GM13977 (cell line): ENCODE results near the gene PARD3.
"Not testable (repeated sequence)": the region's sequence is repeated elsewhere in the genome, so short reads cannot be mapped to it uniquely, and the experiment has no call there.

ENCODE experiments used
- DNase-seq: peaks from one replicate; pipeline ENCODE4 v3.0.0; 2012; ENCODE audit warnings: low spot score
- in situ Hi-C: fragments of 300-500 bp; cut with MboI; formaldehyde crosslinking; loops from one replicate; pipeline ENCODE4 v1.12.0; 2022; ENCODE audit warnings: low sequenced_read_pairs, low pct_unique_long_range_greater_than_20kb, mixed read lengths, inconsistent platforms; ENCODE audit not compliant: unreplicated experiment
- TF ChIP-seq, protein P1 (sequence below): IDR thresholded peaks from 2 replicates; pipeline ENCODE4 v1.5.1; 2012; ENCODE audit warnings: mild to moderate bottlenecking, control low read depth; ENCODE audit not compliant: insufficient read depth; ENCODE audit errors: extremely low read depth, missing control alignments

PARD3 gene

DNA sequence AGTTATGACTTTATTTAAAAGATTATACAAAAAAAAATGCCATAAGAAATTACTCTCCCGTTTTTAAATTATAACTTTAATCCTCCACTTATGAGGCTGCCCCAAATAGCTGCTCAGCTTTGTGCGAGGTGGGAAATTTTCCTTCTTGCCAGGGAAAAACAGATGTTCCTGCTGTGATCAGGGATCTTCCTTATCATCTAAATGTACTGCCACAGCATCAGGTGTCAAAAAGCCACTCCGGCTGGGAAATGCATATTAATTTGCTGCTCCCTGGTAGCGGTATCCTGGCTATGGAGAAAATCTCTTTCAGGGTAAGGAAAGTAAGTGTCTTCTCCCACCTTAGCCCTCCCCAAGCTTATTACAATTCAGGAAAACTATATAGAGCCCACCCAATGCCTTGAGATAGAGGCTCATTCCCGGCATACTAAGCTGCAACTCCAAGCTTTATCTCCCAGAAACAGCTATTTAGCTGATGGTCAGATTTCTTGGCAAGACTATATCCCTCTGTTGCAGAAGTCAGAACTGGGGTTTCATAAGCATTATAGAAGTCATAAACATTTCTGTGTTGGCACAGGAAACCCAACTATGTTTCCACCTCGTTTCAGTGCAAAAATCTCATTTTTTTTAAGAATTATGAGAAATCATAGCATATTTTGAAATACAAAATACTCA lies 360.4 kb downstream of the PARD3 start:
- no peak for DNase-seq
- TF ChIP-seq, protein P1, sequence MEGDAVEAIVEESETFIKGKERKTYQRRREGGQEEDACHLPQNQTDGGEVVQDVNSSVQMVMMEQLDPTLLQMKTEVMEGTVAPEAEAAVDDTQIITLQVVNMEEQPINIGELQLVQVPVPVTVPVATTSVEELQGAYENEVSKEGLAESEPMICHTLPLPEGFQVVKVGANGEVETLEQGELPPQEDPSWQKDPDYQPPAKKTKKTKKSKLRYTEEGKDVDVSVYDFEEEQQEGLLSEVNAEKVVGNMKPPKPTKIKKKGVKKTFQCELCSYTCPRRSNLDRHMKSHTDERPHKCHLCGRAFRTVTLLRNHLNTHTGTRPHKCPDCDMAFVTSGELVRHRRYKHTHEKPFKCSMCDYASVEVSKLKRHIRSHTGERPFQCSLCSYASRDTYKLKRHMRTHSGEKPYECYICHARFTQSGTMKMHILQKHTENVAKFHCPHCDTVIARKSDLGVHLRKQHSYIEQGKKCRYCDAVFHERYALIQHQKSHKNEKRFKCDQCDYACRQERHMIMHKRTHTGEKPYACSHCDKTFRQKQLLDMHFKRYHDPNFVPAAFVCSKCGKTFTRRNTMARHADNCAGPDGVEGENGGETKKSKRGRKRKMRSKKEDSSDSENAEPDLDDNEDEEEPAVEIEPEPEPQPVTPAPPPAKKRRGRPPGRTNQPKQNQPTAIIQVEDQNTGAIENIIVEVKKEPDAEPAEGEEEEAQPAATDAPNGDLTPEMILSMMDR: no peak
- in situ Hi-C loops: no loop called here

DNA sequence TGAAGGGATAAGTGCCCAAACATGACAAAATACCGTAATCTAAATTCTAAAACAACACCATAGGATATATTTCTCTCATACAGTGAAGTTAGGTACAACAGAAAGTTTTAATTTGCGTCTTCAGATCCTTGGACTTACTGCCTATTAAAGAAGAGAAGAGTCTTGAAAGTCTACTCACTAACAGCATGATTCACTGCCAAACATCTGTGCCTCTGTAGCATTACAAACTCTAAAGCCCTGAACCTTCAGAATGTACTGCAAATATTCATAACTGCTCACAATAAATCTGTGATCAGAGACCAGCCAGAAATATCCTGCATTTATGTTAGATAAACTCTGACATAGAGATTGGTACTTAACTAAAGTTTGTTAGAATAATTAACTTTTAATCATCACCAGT lies 365.3 kb downstream of the PARD3 start:
- no peak for DNase-seq
- in situ Hi-C loops: no loop called here
- TF ChIP-seq, protein P1: no peak

DNA sequence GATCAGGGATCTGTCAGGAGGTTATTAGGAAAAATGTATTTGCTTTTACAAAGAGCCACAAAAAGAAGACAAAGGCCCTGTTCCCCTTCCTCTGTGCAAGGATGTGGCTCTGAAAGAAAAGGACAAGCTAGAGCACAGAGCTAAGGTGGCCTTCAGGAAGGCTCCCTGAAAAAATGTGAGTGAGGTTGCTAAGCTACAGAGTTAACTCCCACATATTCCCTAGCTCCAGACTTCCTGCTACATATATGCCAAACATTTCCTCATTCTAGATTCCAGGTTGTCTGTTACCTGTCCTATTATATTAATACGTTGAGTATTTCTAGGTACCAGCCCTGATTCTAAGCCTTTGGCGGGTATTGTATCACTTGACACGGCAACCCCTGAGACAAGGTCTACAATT lies 369.0 kb downstream of the PARD3 start:
- in situ Hi-C loops: no loop called here
- TF ChIP-seq, protein P1: no peak
- DNase-seq: no peak

DNA sequence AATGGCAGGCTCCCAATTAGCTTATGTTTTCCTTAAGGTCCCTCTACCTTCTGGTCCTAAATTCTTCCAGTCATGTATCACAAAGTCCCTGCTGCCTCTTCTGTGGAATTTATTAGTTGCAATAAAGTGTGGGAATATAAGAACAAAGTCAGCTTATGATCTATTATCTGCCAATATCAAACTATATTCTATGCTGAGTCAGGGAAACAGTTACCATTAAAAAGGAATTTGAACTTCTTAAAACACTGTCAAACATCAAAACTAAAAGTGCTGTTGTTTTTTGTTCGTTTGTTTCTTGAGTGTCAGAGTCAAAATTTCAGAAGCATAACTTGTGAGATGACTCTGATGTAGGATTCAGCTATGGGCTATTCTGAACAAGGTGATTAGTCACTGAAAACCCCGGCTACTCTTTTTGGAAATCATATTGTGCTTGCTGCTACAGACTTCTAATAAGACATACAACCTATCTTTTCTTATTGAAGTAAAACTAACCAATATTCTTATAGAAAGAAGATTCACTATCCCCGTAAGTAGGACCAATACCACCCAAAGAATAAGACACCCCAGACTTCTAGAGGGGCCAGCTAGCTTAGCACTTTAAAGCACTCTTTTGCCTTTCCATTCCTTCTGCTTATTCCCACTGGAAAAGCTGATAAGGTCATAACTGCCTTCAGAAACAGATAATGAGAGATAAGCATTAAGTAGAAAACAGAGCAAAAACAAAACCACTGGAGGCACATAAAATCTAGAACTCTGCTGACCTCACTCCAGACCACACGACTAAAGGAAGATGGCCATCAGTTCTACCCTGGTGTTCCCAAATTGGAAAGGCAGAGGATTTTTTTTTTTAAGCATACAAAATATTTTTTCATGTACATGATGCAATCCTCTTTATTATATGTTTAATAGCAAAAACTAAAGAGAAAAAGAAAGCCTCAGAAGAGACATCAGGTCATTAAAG lies 370.6 kb downstream of the PARD3 start:
- in situ Hi-C loops: no loop called here
- DNase-seq: no peak
- TF ChIP-seq, protein P1: no peak

DNA sequence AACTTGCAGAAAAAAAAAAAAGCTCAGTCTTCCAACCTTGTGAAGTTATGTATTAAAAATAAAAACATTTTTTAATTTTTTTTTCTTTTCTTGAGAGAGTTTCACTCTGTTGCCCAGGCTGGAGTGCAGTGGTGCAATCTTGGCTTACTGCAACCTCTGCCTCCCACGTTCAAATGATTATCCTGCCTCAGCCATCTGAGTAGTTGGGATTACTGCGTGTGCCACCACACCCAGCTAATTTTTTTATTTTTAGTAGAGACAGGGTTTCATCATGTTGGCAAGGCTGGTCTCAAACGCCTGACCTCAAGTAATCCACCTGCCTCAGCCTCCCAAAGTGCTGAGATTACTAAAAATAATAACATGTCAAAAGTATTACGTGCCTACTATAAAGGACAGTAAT lies 375.7 kb downstream of the PARD3 start:
- in situ Hi-C loops: not testable (repeated sequence)

DNA sequence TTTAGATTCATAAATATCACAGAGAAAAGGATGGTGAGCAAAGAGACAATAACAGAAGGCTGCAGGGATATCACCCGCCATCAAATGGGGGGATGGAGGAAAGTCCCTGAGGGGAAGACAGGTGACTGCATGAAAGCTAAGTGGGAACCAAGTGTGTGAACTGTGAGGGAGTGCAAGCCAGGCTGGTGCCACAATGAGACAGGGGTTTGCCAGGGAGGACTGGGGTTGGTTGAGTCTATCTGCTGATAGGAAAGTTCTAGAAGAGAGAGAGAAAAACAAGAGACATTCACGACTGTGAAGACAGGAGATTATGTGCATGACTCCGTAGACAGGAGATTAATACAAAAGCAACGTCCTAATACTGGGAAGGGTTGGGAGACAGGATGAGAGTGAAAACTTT lies 376.4 kb downstream of the PARD3 start:
- DNase-seq: no peak
- in situ Hi-C loops: no loop called here
- TF ChIP-seq, protein P1: no peak

More for the DNA sequence above, 375.7 kb downstream of the PARD3 start:
- DNase-seq: not testable (repeated sequence)

DNA sequence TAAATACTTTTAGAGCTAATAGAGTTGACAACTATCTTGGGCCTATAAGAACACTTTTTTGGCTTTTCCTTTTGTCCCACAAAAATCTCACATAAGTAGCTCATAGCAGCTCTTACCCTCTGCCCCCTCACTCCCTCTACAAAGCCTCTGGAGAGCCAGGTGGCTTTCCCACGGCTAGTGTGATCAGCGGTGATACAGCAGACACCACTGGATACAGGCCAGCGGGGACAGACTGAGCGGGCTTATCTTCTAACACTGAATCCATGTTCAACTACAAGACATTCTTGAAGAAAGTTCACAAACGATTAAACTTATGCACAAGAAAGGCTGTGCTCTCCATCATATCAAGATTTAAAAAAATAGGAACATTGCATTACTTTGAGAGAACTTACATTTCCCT lies 377.2 kb downstream of the PARD3 start:
- DNase-seq: no peak
- TF ChIP-seq, protein P1: no peak
- in situ Hi-C loops: no loop called here
